ENCODE data around the gene RNASEL.

DNA sequence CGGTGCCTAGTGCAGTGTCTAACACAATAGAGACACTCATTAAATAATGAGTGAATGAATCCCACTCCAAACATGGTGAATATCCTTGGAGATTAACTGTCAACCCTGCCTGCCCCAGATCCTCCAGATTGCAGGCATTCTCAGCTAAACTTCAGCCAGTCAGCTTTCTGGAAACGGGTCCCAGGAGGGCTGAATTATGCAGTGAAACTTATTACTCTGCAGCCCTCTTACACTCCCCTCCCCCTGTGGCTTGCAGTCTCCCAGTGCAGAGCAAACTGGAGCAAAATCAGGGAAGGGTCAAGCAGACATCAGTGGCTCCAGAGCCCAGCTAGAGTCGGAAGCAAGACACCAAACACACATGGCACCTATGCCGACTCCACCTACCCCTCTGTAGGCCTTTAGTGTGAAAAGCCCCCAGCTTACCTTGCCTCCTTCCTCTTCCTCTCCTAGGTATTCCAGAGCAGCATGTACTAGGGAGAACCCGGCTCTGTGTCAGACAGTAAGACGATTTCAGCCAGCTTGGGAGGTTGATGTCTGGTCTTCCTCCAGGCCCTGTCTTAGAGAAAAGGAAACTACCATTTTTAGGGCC lies 21.6 kb upstream of the RNASEL start:
- TF ChIP-seq TARDBP (CRISPR knock-in tag; IDR thresholded peaks at IDR 0.05) (no peak), ZNF704 (CRISPR knock-in tag; IDR thresholded peaks at IDR 0.05; ENCODE audit: borderline replicate concordance) (no peak), PRPF4 (IDR thresholded peaks at IDR 0.05; ENCODE audit: low read depth, low read length, poor library complexity, severe bottlenecking) (no peak), MXI1 (IDR thresholded peaks at IDR 0.05; ENCODE audit: borderline replicate concordance, low read depth, low read length) (no peak)
- TF ChIP-seq, protein P1, sequence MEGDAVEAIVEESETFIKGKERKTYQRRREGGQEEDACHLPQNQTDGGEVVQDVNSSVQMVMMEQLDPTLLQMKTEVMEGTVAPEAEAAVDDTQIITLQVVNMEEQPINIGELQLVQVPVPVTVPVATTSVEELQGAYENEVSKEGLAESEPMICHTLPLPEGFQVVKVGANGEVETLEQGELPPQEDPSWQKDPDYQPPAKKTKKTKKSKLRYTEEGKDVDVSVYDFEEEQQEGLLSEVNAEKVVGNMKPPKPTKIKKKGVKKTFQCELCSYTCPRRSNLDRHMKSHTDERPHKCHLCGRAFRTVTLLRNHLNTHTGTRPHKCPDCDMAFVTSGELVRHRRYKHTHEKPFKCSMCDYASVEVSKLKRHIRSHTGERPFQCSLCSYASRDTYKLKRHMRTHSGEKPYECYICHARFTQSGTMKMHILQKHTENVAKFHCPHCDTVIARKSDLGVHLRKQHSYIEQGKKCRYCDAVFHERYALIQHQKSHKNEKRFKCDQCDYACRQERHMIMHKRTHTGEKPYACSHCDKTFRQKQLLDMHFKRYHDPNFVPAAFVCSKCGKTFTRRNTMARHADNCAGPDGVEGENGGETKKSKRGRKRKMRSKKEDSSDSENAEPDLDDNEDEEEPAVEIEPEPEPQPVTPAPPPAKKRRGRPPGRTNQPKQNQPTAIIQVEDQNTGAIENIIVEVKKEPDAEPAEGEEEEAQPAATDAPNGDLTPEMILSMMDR (CRISPR knock-in tag; IDR thresholded peaks at IDR 0.05) = no peak
